Stimulated activated CD8-positive, alpha-beta memory T cell treated with anti-CD3 and anti-CD28 coated beads, Interleukin-4, amount 100 ng/mL, for 24 hours (primary cell): ENCODE data around the gene DMPK.
"Not testable (repeated sequence)": the region's sequence is repeated elsewhere in the genome, so short reads cannot be mapped to it uniquely, and the experiment has no call there.

Experiments used
- DNase-seq: peaks from one replicate; pipeline ENCODE4 v3.0.0-alpha.2; 2020; ENCODE audit warnings: low read depth

DMPK gene

DNA sequence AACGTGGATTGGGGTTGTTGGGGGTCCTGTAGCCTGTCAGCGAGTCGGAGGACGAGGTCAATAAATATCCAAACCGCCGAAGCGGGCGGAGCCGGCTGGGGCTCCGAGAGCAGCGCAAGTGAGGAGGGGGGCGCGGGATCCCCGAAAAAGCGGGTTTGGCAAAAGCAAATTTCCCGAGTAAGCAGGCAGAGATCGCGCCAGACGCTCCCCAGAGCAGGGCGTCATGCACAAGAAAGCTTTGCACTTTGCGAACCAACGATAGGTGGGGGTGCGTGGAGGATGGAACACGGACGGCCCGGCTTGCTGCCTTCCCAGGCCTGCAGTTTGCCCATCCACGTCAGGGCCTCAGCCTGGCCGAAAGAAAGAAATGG is 12.5 kb downstream of the DMPK start:
- DNase-seq = no peak

- peak; percentile 90 for DNase-seq
Observed at GRCh38 chr19:45768984-45769782, 13.1 kb downstream of the DMPK start, which contains the start of gene SIX5. SIX5 (minus strand) TSS chr19:45769252; CDS start chr19:45768844, 408 bp downstream.

- no peak for DNase-seq
Observed at GRCh38 chr19:45768655-45768983, 13.7 kb downstream of the DMPK start.

GRCh38 chr19:45767881-45768654 is 14.2 kb downstream of the DMPK start:
- peak; percentile 24 for DNase-seq

GRCh38 chr19:45767410-45767880 is 14.8 kb downstream of the DMPK start:
- no peak for DNase-seq

GRCh38 chr19:45766869-45767346 is 15.4 kb downstream of the DMPK start:
- DNase-seq = no peak

DNA sequence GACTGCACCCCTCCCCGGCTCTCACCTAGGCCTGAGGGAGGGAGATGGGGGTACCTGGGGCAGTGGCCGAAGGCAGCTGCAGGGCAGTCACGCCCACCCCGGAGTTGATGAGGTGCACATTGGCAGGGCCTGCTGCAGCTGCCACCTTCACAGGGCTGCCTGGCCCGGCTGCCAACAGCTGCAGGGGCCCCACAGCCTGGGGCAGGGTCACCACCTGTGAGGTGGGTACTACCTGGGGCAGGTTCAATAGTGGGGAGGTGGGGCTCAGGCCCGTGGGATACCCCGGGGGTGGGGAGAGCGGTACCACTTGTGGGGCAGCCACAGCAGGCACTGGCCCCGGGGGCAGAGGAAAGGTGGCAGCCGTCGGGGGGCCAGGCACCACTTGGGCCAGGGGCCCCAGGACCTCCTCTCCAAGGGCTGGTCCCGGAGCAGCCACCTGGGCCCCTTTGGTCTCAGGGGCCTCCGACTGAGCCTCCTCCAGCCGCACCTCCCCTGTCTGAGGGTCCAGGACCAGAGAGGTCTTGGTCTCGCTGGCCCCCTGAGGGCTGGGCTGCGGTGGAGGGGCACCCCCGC is 15.9 kb downstream of the DMPK start:
- no peak for DNase-seq

DNA sequence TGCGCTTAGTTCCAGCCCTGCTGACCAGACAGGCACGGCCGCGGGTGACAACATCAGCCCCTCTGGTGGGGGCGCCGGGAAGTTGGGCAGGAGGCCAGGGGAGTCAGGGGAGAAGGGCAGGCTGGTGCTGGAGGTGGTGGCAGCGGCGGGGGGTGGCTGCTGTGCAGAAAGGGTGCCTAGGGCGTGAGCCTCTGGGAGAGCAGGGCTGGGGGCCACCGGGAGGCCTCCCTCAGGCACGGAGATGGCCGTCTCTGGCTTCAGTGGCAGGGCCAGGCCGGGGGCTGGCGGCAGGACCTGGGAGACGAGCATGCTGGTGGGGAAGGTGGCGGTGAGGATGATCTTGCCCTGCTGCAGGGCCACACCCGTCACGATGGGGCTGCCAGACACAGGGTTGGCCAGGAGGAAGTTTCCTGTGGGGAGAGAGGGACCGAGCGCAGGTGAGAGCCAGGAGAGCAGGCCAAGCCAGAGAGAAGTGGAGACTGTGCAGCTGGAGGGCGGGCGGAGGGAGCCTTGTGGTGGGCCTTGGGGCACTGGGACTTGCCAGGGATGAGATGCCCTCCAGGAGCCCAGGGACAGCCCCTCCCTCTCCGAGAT is 16.5 kb downstream of the DMPK start:
- DNase-seq = no peak

- no peak for DNase-seq
Observed at GRCh38 chr19:45764945-45765701, 17.2 kb downstream of the DMPK start.

- no peak for DNase-seq
Observed at GRCh38 chr19:45764475-45764874, 17.8 kb downstream of the DMPK start.

DNA sequence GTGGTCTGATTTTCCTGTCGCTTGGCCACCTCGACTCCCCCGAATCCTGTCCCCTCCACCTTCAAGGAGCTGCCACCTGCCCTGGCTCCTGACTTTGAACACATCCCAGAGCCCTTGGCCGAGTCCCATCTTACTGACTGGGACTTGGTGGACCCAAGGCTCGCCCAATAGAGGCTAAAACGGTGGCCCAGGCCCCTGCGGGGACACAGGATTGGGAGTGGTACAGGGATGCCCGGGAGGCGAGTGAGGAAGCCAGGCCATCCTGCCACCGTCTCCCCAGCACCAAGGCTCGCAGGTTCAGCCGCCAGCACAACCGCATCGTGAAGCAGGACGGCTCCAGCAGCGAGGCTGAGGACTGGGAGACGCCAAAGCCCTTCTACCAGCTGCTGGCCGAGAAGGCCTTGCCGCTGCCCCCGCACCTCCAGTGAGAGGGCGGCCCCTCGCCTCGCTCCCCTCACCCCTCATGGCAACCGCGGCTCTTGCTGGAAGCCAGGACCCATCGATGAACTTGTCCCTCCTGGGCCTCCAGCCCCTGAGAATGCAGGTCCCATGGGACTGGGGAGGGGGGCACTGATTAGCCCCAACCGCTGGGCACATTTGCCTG is 18.5 kb downstream of the DMPK start:
- no peak for DNase-seq

DNA sequence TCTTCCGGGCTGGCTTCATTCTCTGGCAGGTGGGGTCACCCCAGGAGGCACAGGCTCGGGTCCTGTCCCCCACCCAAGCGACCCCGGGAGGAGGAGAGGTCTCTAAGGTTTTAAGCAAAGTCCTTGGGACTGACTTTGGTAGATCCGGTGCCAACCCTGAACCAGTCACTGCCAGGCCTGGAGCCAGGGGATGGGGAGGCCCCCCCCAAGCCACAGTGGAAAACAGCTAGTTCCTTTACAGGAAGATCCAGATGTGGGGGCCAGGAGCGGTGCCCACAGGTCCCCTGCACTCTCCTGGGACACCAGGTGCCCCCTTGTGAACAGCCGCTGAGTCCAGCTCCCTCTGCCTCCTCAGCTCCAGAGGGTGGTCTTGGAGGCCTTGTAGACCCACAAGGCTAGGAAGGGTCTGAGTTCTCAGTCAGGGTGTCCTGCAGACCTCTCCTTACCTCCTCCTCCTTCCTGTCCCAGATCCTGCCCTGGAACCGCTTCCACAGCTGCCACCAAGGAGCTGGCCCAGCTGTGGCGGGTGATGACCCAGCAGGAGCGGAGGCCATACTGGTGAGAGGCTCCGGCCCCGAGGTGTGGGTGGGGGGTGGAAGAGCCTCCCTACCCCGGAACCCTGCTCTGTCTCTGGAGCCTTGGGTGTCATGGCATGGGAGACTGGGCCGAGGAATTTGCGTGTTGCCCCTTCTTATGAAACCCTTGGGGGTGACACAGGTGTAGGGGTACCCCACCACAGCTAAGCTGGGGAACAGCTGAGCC is 19.2 kb downstream of the DMPK start:
- DNase-seq = no peak

DNA sequence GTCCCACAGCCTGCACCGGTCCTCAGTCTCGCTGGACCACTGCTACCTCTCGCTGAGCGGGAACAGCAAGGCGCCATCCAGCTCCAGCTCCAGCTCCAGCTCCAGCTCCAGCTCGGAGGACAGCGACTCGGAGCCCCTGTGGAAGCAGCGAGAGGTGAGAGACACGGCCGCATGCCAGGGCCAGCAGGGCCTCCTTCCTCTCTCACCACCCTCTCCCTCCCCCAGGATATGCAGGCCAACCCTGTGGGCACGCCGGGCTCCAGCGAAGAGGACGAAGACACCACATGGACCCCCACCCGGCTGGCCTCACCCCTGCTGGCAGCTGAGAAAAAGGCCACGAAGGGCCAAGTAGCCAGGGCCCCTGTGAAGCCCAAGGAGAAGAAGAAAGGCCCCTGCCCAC is 20.6 kb downstream of the DMPK start:
- no peak for DNase-seq

DNA sequence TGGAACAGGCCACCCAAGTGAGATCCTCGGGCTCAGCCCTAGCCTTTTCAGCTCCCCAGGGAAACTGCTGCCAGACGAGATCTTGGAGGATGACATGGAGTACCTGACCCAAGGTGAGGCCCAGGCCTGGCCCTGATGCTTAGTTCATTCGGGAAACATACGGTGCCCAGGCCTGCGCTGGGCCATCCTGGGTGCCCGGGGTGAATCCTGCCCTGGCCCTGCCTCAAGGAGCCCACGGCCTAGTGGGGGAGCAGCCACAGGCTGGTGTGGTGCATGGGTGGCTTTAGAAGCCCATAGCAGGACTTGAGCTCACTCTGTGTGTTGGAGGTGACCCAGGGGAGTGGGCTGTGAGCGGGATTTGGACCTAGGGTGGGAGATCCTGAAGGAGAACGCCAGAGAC is 23.4 kb downstream of the DMPK start:
- no peak for DNase-seq

GRCh38 chr19:45757695-45758094 is 24.6 kb downstream of the DMPK start:
- no peak for DNase-seq

DNA sequence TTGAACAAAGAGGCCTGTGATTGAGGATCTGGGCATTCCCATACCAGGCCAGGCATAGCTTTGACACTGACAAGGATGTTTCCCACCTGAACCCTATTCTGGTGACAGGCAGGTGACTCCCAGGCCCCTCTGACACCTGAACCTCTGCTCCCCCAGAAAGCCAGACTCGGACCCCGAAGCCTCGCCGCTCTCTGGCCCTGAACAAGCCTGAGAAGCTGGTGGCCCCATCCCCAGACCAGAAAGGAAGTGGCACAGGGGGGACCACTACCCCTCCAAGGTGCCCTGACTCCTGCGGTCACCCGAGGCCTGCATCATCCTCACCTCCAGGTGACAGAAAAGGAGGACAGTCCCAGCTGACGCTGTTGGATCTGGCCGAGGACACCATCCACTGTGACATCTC is 28.0 kb downstream of the DMPK start:
- DNase-seq = no peak

DNA sequence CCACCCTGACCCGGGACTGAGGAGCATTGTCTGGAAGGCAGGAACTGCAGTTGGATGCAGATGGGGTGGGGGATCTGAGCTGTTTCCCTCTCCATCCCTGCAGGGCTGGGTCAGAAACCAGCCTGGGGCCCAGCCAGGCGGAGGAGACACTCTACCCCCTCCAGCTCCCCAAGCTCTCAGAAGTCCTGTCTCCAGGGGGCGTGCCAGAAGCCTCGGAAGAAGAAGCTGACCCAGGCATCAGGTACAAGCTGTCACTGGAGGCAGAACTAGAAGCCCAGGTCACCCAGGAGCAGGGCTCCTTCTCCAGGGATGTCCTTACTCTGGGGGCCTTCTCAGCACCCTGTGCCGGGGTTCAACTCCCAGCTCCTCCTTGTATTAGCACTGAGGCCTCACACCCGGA is 28.7 kb downstream of the DMPK start:
- no peak for DNase-seq

- no peak for DNase-seq
Observed at GRCh38 chr19:45752639-45753038, 29.7 kb downstream of the DMPK start.

DNA sequence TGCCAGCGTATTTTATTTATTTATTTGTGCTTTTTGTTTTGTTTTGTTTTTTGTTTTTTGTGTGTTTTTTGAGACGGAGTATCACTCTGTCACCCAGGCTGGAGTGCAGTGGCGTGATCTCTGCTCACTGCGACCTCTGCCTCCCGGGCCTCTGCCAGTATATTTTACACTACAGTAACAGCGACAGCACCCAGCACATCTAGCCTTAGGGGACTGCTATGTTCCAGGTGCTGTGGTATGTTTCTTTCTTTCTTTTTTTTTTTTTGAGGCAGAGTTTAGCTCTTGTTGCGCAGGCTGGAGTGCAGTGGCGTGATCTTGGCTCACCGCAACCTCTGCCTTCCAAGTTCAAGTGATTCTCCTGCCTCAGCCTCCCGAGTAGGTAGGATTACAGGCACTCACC is 30.8 kb downstream of the DMPK start:
- DNase-seq = not testable (repeated sequence)

DNA sequence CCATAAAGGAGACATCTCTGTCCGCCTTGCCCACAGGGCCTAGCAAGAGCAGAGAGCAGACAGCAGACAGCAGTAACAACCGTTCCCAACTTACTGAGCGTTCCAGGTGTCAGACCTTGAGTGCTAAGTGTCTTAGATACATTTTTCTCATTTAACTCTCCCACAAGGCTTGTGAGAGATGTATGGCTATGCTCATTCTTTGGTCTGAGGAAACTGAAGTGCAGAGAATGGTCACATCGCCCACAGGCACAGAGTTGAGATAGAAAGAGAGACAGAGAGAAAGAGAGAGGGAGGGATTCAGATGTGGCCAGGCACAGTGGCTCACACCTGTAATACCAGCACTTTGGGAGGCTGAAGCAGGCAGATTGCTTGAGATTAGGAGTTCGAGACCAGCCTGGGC is 34.8 kb downstream of the DMPK start:
- no peak for DNase-seq

DNA sequence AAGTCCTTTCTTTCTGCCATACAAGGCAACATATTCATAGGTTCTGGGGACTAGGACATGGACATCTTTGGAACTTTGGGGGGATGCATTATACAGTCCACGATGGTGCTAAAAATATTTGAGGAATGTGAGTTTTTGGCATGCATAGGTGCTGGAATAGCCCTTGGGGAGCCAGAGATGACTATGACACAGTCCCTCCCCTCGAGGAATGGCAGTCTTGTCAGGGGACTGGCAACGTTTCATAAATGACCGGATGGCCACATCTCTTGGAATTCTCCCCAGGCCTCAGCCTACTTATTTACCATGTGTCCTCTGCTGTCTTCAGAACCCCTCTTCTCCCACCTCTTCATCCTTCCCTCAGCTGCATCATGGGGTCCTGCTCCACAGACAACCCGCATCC is 35.4 kb downstream of the DMPK start:
- no peak for DNase-seq
